ENCODE measurements around the gene DYNC1H1.
A peak's percentile ranks its signal among the peaks of the same experiment; 100 is the strongest.

The DYNC1H1 gene

DNA sequence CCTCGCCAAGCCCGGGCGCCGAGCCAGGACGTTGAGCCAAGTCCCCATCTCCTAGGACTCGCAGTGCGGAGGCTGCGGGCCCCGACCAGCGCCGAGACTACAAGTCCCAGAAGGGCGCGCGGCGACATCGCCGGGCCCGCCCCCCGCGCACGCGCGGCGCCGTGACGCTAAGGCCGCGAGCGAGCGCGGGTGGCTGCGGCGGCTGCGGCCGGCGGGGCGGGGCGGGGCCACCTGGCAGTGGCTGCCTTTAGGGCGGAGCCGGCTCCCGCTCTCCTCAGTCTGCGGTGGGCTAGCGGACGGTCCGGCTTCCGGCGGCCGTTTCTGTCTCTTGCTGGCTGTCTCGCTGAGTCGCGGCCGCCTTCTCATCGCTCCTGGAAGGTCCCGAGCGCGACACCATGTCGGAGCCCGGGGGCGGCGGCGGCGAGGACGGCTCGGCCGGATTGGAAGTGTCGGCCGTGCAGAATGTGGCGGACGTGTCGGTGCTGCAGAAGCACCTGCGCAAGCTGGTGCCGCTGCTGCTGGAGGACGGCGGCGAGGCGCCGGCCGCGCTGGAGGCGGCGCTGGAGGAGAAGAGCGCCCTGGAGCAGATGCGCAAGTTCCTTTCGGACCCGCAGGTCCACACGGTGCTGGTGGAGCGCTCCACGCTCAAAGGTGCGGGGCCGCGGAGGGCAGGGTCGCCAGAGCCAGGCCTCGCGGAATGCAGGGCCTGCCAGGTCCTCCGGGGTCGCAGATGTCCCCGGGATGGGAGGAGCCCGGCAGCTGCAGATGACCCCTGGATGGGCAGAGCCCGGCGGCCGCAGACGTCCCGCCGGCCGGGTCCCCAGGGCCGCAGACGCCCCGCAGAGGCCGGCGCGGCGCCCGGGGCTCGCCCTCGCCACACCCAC, at the start of gene DYNC1H1:
TSS of gene DYNC1H1 (plus strand) at position 277 of the 884 bp plus-strand sequence. CDS start at position 396, 119 bp downstream.
- peak; percentile 50 for DNase-seq (ENCODE audit: low read depth)

- DNase-seq (ENCODE audit: low read depth), result no peak
Observed at GRCh38 chr14:101915871-101916815, 48.2 kb upstream of the DYNC1H1 start.

DNA sequence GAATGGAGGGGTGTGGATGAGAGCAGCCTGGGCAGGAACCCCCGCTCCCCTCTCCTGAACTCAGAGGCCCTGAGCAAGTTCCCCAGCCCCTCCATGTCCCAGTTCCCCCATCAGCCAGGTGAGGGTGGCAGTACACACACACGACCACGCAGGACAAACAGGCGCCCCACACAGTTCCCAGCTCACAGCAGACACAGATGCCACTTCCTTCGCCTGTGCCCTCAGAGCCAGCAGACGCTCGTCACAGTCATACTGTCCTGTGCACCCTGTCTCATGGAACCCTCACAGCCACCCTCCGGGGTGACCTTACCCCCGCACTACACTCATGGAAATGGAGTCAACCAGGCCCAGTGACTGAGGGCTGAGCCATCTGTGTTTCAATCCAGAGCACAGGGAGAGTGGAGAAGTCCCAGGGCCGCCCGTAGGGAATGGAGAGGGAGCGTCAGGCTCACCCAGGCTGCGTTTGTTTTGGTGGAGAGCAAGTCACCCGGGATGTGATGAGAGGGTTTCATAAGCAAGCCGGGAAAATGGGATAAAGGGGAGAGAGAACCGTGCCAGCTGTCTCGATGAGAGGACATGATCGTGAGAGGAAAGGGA, 47.5 kb upstream of the DYNC1H1 start:
- DNase-seq (ENCODE audit: low read depth), result no peak

DNA sequence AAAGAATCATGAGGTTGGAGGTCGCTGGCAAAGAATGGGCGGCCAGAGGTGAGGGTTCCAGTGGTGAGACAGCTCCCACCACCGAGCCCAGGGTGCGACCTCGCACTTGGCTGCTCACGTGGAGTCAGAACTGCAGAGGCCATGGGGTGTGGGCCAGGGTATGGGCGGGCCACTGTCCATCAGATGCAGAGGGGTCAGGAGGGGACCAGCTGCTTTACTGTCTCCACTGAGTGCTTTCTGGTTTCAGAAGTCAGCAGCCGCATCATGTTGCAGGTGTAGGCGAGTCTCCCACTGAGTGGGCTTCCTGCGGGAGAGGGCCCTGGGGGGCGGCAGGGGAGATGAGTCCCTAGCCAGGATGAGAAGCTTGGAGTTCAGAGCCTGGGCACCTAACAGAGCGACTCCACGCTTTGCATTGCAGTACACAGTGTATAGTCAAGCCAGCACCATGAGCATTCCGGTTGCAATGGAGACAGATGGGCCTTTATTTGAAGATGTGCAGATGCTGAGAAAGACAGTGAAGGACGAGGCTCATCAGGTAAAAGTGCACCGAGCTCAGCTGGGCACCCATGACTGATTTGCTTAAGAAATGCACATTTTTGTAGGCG, 46.9 kb upstream of the DYNC1H1 start:
- no peak for DNase-seq (ENCODE audit: low read depth)

- DNase-seq (ENCODE audit: low read depth), result no peak
Observed at GRCh38 chr14:101918065-101918989, 46.0 kb upstream of the DYNC1H1 start.

- no peak for DNase-seq (ENCODE audit: low read depth)
Observed at GRCh38 chr14:101920271-101920670, 44.1 kb upstream of the DYNC1H1 start.

GRCh38 chr14:101922866-101923265, 41.5 kb upstream of the DYNC1H1 start:
- no peak for DNase-seq (ENCODE audit: low read depth)

GRCh38 chr14:101925152-101925551, 39.2 kb upstream of the DYNC1H1 start:
- no peak for DNase-seq (ENCODE audit: low read depth)

DNA sequence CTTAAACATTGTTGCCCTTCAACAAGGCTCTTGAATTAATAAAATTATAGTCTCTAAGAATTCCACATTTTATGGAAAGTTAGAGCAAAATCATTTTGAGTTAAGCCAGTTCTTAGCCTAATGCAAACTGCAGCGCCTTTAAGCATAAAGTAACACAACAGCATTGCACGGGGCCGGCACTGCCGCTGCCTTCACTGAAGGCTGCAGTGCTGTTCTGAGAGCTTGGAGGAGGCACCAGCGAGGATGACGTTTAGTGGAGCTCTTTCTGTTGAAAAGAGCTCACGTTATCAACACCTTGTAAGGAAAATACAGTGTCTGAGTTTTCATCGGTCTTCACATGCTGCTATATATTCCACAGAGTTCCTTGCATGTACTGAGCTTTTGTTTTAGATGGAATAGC, 38.3 kb upstream of the DYNC1H1 start:
- DNase-seq (ENCODE audit: low read depth), result no peak

- no peak for DNase-seq (ENCODE audit: low read depth)
Observed at GRCh38 chr14:101926620-101927019, 37.8 kb upstream of the DYNC1H1 start.

DNA sequence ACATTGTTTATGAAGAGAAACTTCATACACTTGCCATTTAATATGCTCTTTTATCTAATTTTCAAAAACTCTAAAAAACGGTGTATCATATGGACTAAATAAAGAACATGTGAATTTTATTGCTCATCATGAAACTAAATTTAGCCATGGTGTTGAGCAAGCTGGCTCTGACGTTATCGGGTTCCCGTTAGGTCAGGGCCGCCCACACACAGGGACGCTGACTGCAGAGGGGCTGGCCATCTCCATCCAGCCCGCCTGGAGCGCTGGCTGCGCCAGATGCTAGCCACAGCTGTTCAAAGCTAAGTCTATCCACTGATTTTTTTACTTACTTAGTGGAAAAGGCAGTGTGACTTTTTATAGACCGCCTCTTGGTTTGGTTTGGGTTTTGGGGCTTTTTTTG, 36.5 kb upstream of the DYNC1H1 start:
- DNase-seq (ENCODE audit: low read depth), result peak; percentile 84

- no peak for DNase-seq (ENCODE audit: low read depth)
Observed at GRCh38 chr14:101928415-101928841, 35.9 kb upstream of the DYNC1H1 start.

- no peak for DNase-seq (ENCODE audit: low read depth)
Observed at GRCh38 chr14:101929096-101929495, 35.3 kb upstream of the DYNC1H1 start.

- DNase-seq (ENCODE audit: low read depth), result no peak
Observed at GRCh38 chr14:101929946-101930345, 34.4 kb upstream of the DYNC1H1 start.

GRCh38 chr14:101932673-101933072, 31.7 kb upstream of the DYNC1H1 start:
- DNase-seq (ENCODE audit: low read depth), result no peak

GRCh38 chr14:101933209-101933608, 31.2 kb upstream of the DYNC1H1 start:
- no peak for DNase-seq (ENCODE audit: low read depth)

DNA sequence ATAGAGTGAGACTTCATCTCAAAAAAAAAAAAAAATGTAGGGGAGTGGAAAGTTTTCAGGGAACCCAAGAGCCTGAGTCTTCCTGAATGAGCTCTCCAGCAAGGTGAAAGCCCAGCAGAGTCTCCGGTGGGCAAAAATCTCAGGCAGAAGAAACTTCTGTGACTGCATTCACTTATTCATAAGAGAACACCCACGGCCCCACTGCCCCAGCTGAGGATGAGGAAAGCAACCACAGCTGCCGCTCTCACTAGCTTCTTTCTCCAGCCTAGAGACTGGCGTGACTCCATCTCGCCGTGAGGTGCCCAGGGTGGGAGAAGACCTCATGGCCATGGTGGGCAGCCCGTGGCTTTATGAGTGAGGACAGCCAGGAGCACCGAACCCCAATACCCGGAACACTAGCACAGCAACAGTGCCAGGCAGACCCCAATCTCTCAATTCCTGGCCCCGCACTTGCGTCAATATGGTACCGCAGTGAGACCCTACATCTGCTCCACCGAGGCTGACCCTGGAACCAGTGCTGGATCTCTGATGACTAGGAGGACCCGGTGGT, 29.7 kb upstream of the DYNC1H1 start:
- DNase-seq (ENCODE audit: low read depth), result no peak

- no peak for DNase-seq (ENCODE audit: low read depth)
Observed at GRCh38 chr14:101937926-101938767, 26.2 kb upstream of the DYNC1H1 start.

DNA sequence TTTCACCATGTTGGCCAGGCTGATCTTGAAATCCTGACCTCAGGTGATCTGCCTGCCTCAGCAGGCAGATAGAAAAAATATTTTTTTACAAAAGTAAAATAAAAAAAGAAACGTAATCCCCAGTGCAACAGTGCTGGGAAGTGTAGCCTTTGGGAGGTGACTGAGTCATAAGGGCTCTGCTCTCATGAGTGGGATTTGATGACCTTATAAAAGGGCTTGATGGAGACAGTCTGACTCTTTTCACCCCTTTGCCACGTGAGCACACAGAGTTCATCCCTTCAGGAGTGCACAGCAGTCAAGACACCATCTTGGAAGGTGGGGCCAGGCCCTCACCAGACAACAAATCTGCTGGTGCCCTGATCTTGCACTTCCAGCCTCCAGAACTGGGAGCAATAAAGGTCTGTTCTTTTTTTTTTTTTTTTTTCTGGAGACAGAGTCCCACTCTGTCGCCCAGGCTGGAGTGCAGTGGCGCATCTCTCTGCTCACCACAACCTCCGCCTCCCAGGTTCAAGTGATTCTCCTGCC, 24.7 kb upstream of the DYNC1H1 start:
- DNase-seq (ENCODE audit: low read depth), result no peak
